ENCODE measurements around the gene STXBP4.

GRCh38 chr17:54980375-54980774 is 11.8 kb downstream of the STXBP4 start:
- no peak for TF ChIP-seq CTCF (IDR thresholded peaks at IDR 0.05)
- no peak for TF ChIP-seq POLR2A (IDR thresholded peaks at IDR 0.05)

Data from lower leg skin (tissue), 3 donors.